Measurements from ENCODE around the gene PHLDB2. TPM values are rescaled to one million over a fixed set of nuclear protein-coding genes. Genes with fewer than 3 reads are reported as not detected.

PHLDB2 gene
- total and polyA plus RNA-seq, 2 of the 13 experiments (the other 11 are each of a cell fraction or from before 2014, with no cell fraction given), result 8.4 to 23.6 TPM

- Histone ChIP-seq H3K4me2 (ENCODE audit: low read depth, low read length) (no peak overlapping the region), H3K27ac (ENCODE audit: extremely low read length, insufficient read depth, low read length) (no peak overlapping the region), H3K79me2 (ENCODE audit: insufficient read depth, low read length) (no peaks in the 10 kb centered on the region), H3K27me3 (ENCODE audit: control insufficient read depth in 1 of 2, insufficient read depth in 2 of 2, low read length in 2 of 2) (no peaks in the 10 kb centered on the region), H4K20me1 (ENCODE audit: insufficient read depth, low read length) (no peaks in the 10 kb centered on the region), H3K9ac (ENCODE audit: insufficient read depth, low read depth, low read length) (no peak overlapping the region), H3K36me3 (replicated peaks in 1 of 2; ENCODE audit: control insufficient read depth in 1 of 2, insufficient read depth in 2 of 2, low read length in 2 of 2) (peaks cover 4 to 6% of the 10 kb centered on the region in 2 experiments; a peak in 3 of 5 replicates), H3K4me3 (replicated peaks in 1 of 3; ENCODE audit: insufficient read depth in 1 of 3, low read depth in 2 of 3, low read length in 3 of 3) (no peak overlapping the region), H2AFZ (ENCODE audit: low read length) (no peak overlapping the region), H3K4me1 (ENCODE audit: insufficient read depth, low read length) (no peaks in the 10 kb centered on the region), H3K9me3 (ENCODE audit: low read length) (no peaks in the 10 kb centered on the region)
- ChIA-PET POLR2A (no interaction called here), CTCF (ENCODE audit: low intra/inter-chr PET ratio, low total read pairs) (no interaction called here)
- intact Hi-C loops (cut with micrococcal nuclease; ENCODE audit: unreplicated experiment), result no loop called here
- ATAC-seq (no peak), FAIRE-seq (no peak), DNase-seq (ENCODE audit: low spot score) (no peak)
- in situ Hi-C loops (cut with HindIII; ENCODE audit: extremely low pct_ligation_motif_present, low pct_unique_long_range_greater_than_20kb), result no loop called here
- no TSS peak for BruUV-seq (replicated peaks)
- WGBS (ENCODE audit: low lambda C conversion rate), result 82% methylated on average over 8 of the region's 8 CpGs
- no peak for TF ChIP-seq AHDC1 (CRISPR knock-in tag; IDR thresholded peaks at IDR 0.05; ENCODE audit: borderline replicate concordance)
- TF ChIP-seq ZNF234 (CRISPR knock-in tag; conservative IDR thresholded peaks at IDR 0.05), result no peak
- TF ChIP-seq IKZF5 (CRISPR knock-in tag; IDR thresholded peaks at IDR 0.05), result no peak
- TF ChIP-seq LRRFIP1 (CRISPR knock-in tag; conservative IDR thresholded peaks at IDR 0.05), result no peak
- no peak for TF ChIP-seq ZNF746 (CRISPR knock-in tag; IDR thresholded peaks at IDR 0.05)
- TF ChIP-seq ZBTB4 (CRISPR knock-in tag; IDR thresholded peaks at IDR 0.05; ENCODE audit: borderline replicate concordance), result no peak
- no peak for TF ChIP-seq HINFP (CRISPR knock-in tag; IDR thresholded peaks at IDR 0.05; ENCODE audit: low read depth)
- no peak for TF ChIP-seq ESRRA (CRISPR knock-in tag; IDR thresholded peaks at IDR 0.05; ENCODE audit: low read depth)
Measured at GRCh38 chr3:111851511-111851954, 7.5 kb upstream of the PHLDB2 start.
